Spleen (tissue), 7 donors: ENCODE data around the gene WDR70.

Source experiments
- POLR2AphosphoS5 ChIP-seq, 3 donors: sonication (generic); formaldehyde crosslinking; IDR thresholded peaks; one replicate each; pipeline ENCODE4 v1.5.1; 2017; ENCODE audit warnings: antibody characterized with exemption in 3 of 3
- TF ChIP-seq, protein P1 (sequence below), 11 experiments: fragments of 200-600 bp in 7 of 11; fragments of 450-650 bp in 4 of 11; sonication (generic) in 4 of 11; IDR thresholded peaks in 8 of 11; conservative IDR thresholded peaks in 3 of 11; 1 replicate in 7 of 11; 2 replicates in 4 of 11; pipeline versions ENCODE4 v1.4.0 to v1.8.0; 2016 to 2021; ENCODE audit warnings: antibody characterized with exemption in 11 of 11, inconsistent platforms in 4 of 11, mild to moderate bottlenecking in 1 of 11
- donor health status: DM: no; HTN: no; CAD: no; lungs with moderate emphysema.
- donor health status: DM: no; HTN: no; CAD: no.
- donor health status: DM: no; HTN: no; CAD: no.

DNA sequence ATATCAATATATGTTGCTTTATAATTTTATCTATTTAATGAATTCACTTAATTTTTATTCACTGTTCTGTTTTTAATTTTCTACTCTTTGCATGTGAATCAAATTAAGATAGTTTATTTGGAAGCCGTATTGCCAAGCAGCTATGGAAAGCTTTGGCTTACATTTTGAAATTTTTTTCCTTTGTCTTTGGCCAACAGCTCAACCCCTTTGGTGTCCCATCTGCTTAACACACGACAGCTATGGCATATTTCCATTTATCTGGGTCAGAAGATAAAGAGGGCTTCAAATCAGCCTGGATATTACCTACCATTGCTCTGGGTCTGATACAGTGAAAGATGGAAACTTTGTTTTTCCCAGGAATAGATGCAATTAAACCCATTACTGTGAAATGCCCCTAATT is 201.0 kb downstream of the WDR70 start:
- TF ChIP-seq, protein P1, sequence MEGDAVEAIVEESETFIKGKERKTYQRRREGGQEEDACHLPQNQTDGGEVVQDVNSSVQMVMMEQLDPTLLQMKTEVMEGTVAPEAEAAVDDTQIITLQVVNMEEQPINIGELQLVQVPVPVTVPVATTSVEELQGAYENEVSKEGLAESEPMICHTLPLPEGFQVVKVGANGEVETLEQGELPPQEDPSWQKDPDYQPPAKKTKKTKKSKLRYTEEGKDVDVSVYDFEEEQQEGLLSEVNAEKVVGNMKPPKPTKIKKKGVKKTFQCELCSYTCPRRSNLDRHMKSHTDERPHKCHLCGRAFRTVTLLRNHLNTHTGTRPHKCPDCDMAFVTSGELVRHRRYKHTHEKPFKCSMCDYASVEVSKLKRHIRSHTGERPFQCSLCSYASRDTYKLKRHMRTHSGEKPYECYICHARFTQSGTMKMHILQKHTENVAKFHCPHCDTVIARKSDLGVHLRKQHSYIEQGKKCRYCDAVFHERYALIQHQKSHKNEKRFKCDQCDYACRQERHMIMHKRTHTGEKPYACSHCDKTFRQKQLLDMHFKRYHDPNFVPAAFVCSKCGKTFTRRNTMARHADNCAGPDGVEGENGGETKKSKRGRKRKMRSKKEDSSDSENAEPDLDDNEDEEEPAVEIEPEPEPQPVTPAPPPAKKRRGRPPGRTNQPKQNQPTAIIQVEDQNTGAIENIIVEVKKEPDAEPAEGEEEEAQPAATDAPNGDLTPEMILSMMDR (IDR thresholded peaks at IDR 0.05 in 8 of 11, conservative IDR thresholded peaks at IDR 0.05 in 3 of 11): no peak
- no peak for TF ChIP-seq POLR2AphosphoS5 (IDR thresholded peaks at IDR 0.05)
